Gastrocnemius medialis (tissue), 4 donors: ENCODE results near the gene HS3ST4. TPM values are rescaled to one million over a fixed set of nuclear protein-coding genes. Genes with fewer than 3 reads are reported as not detected.

Experiments
- ATAC-seq, 2 donors: fragments of 150-250 bp; one replicate each; pipeline ENCODE4 v1.9.1; 2016
- DNase-seq, 2 donors: peaks; one replicate each; pipeline ENCODE4 v3.0.0-alpha.2; 2019
- H3K27ac ChIP-seq, 4 donors: fragments of 200-600 bp; sonication (generic); 1 replicate in 1 of 4; 2 replicates in 3 of 4; pipeline ENCODE4 v1.5.1; 2016 to 2018; ENCODE audit warnings: mild to moderate bottlenecking in 2 of 4, moderate library complexity in 1 of 4
- H3K27me3 ChIP-seq, 3 donors: fragments of 200-600 bp; sonication (generic) in 2 of 3; 1 replicate in 1 of 3; 2 replicates in 2 of 3; pipeline versions ENCODE4 v1.5.1 to v1.6.0; 2016 to 2019; ENCODE audit warnings: mild to moderate bottlenecking in 1 of 3, moderate library complexity in 1 of 3
- H3K36me3 ChIP-seq, 2 donors: fragments of 200-600 bp; sonication (generic) in 1 of 2; one replicate each; pipeline ENCODE4 v1.5.1; 2017 to 2018
- H3K4me1 ChIP-seq, 2 donors: fragments of 200-600 bp; sonication (generic) in 1 of 2; one replicate each; pipeline ENCODE4 v1.5.1; 2016 to 2017; ENCODE audit warnings: mild to moderate bottlenecking in 2 of 2
- H3K4me3 ChIP-seq, 4 donors: fragments of 200-600 bp; sonication (generic) in 3 of 4; 1 replicate in 1 of 4; 2 replicates in 3 of 4; pipeline ENCODE4 v1.5.1; 2016 to 2019; ENCODE audit warnings: mild to moderate bottlenecking in 2 of 4
- H3K9me3 ChIP-seq, 3 donors: fragments of 200-600 bp; sonication (generic) in 2 of 3; 1 replicate in 1 of 3; 2 replicates in 2 of 3; pipeline ENCODE4 v1.5.1; 2016 to 2019
- POLR2A ChIP-seq, 2 donors: fragments of 450-650 bp; IDR thresholded peaks; one replicate each; pipeline ENCODE4 v1.6.1; 2017; ENCODE audit warnings: antibody characterized with exemption in 2 of 2, mild to moderate bottlenecking in 2 of 2, moderate library complexity in 2 of 2
- in situ Hi-C, 4 donors: fragments of 200-750 bp; cut with MboI; loops; one replicate each; pipeline versions ENCODE4 v1.15.0 to v1.8.0; 2017; ENCODE audit warnings: low sequenced_read_pairs in 4 of 4
- intact Hi-C: fragments of 100-400 bp; cut with DNase I; formaldehyde crosslinking; loops from one replicate; pipeline ENCODE4 v1.15.1; 2023; ENCODE audit warnings: low total_unique reads
- total RNA-seq, 4 donors: library from RNA; depleted of rRNA; stranded (reverse); fragments of >200 nt; gene quantifications; one replicate each; pipeline versions ENCODE4 v1.1.0 to v1.2.3, GENCODE V29; 2016
- TF ChIP-seq, protein P1 (sequence below), 5 experiments: fragments of 450-650 bp in 3 of 5; fragments of 200-600 bp in 2 of 5; sonication (generic) in 2 of 5; IDR thresholded peaks in 4 of 5; conservative IDR thresholded peaks in 1 of 5; 1 replicate in 4 of 5; 2 replicates in 1 of 5; pipeline ENCODE4 v1.5.1; 2016 to 2019; ENCODE audit warnings: antibody characterized with exemption in 5 of 5, mild to moderate bottlenecking in 3 of 5, moderate library complexity in 3 of 5

HS3ST4 gene
- total RNA-seq, 4 donors from 2014 or later: not detected

DNA sequence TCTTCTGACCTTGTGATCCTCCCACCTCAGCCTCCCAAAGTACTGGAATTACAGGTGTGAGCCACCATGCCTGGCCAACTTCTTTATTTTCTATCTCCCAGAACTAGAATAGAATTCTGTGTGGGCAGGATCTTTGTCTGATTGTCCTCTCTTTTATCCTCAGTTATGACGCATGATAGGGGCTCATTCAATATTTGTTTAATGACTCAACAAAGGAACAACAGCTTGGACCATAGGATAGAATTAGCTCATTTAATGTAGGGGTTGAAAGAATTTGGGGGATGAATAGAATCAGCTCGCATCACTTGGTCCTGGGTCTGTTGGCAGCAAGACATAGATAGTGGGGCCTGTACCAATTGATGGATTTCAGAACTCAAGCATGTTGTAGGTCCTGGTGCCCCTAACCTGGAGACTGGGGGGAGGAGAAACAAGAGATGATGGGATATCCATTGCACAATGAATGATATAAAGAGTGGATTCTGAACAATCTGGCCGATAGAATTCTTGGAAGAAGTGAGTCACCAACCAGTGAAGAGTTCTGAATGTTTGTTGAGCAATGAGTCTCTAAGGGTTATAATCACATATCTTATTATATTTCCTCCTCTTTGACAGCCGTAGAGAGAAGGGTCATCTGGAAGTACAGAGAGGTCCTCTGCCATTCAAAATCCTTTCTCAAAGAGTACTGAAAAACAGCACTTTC, 250.2 kb downstream of the HS3ST4 start:
- intact Hi-C loops: no loop called here
- in situ Hi-C loops: no loop called here
- Histone ChIP-seq H3K36me3 (no peaks in the 10 kb centered on the region), H3K9me3 (no peaks in the 10 kb centered on the region), H3K4me3 (no peak overlapping the region), H3K4me1 (no peaks in the 10 kb centered on the region), H3K27me3 (no peaks in the 10 kb centered on the region), H3K27ac (no peak overlapping the region)
- DNase-seq: no peak
- TF ChIP-seq, protein P1, sequence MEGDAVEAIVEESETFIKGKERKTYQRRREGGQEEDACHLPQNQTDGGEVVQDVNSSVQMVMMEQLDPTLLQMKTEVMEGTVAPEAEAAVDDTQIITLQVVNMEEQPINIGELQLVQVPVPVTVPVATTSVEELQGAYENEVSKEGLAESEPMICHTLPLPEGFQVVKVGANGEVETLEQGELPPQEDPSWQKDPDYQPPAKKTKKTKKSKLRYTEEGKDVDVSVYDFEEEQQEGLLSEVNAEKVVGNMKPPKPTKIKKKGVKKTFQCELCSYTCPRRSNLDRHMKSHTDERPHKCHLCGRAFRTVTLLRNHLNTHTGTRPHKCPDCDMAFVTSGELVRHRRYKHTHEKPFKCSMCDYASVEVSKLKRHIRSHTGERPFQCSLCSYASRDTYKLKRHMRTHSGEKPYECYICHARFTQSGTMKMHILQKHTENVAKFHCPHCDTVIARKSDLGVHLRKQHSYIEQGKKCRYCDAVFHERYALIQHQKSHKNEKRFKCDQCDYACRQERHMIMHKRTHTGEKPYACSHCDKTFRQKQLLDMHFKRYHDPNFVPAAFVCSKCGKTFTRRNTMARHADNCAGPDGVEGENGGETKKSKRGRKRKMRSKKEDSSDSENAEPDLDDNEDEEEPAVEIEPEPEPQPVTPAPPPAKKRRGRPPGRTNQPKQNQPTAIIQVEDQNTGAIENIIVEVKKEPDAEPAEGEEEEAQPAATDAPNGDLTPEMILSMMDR (IDR thresholded peaks at IDR 0.05 in 4 of 5, conservative IDR thresholded peaks at IDR 0.05 in 1 of 5): no peak
- no peak for TF ChIP-seq POLR2A (IDR thresholded peaks at IDR 0.05)
- no peak for ATAC-seq

DNA sequence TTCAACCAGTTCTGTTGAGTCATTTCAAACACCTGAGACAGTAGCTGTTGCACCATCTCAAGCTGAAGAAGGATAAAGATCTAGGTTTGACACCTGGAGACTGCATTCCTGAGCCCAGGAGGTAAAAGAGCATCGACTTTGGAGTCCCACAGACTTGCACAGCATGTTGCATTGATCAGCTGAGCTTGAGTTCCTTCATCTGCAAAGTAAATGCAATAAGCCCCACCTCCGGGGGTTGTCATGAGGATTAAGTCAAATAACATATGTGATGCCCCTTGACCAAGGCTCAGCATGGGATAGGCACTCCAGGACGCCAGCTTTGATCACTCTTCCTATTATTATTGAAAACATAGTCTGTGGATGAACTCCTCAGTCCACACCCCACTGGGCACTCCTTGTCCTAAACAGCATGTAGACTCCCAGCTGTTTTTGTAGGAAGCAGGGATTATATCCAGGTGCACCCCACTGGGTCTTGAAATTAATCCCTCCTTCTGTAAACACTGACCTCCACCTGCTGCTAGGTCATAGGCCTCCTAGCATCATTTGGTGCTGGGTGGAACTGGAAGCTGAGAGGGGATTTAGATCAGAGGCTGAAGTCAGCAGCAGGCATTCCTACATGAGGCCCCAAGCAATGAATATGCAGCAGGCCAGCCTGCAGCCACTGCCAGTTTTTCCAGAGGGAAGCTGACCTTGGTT, 259.0 kb downstream of the HS3ST4 start:
- no peaks in the 10 kb centered on the region for H3K27me3 ChIP-seq
- intact Hi-C loops (no loop called here), in situ Hi-C loops (loop anchor here in 2 of 4 donors (10.0 to 25.0 kb wide), 2 partner anchors 56 to 88 kb away; no protein-coding TSS in a partner anchor)
- H3K27ac ChIP-seq: no peak overlapping the region
- H3K4me1 ChIP-seq: no peaks in the 10 kb centered on the region
- ATAC-seq: no peak
- H3K9me3 ChIP-seq: no peaks in the 10 kb centered on the region
- DNase-seq: no peak
- H3K36me3 ChIP-seq: no peaks in the 10 kb centered on the region
- H3K4me3 ChIP-seq: no peak overlapping the region
- no peak for TF ChIP-seq POLR2A (IDR thresholded peaks at IDR 0.05)
- TF ChIP-seq, protein P1 (IDR thresholded peaks at IDR 0.05 in 4 of 5, conservative IDR thresholded peaks at IDR 0.05 in 1 of 5): no peak

DNA sequence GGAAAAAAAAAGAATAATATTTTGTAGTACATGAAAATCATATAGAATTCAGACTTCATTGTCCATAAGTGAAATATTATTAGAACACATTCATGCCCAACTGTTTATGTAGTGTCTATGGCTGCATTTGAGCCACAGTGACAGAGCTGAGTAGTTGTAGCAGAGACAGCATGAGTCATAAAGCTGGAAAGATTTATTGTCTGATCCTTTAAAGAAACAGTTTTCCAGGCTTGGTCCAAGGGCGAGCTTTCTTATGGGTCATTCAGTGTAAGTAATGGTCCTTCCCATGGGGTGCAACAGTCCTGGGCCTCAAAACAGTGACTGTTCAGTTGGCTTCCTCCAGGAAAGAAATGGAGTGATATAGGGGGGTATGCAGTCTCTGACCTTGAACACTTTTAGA, 260.2 kb downstream of the HS3ST4 start:
- no peaks in the 10 kb centered on the region for H3K27me3 ChIP-seq
- no peak for DNase-seq
- H3K4me1 ChIP-seq: no peaks in the 10 kb centered on the region
- no peak for TF ChIP-seq POLR2A (IDR thresholded peaks at IDR 0.05)
- TF ChIP-seq, protein P1 (IDR thresholded peaks at IDR 0.05 in 4 of 5, conservative IDR thresholded peaks at IDR 0.05 in 1 of 5): no peak
- in situ Hi-C loops: loop anchor here in 2 of 4 donors (10.0 to 25.0 kb wide), 2 partner anchors 57 to 90 kb away; no protein-coding TSS in a partner anchor
- intact Hi-C loops: no loop called here
- ATAC-seq: no peak
- no peak overlapping the region for H3K27ac ChIP-seq
- H3K36me3 ChIP-seq: no peaks in the 10 kb centered on the region
- H3K4me3 ChIP-seq: no peak overlapping the region
- H3K9me3 ChIP-seq: no peaks in the 10 kb centered on the region

DNA sequence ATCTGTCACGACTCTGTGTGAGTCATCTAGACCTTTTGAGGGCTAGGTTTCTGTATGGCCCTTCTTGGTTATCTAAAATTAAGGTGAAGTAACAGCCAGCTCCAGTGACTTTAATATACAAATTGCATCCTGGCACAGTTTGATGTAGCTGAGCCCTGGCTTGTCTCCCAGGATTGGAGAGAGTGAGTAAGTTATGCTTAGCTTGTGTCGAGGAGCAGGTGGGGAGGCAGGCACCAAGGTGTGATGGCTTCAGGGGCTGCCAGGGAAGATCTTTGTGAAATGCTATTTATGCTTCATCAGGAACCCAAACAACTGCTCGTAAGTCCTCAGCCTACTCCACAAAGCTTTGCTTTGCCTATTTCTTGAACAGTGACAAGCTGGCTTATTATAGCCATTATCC, 261.2 kb downstream of the HS3ST4 start:
- H3K27me3 ChIP-seq: no peaks in the 10 kb centered on the region
- in situ Hi-C loops (loop anchor here in 2 of 4 donors (10.0 to 25.0 kb wide), 2 partner anchors 58 to 91 kb away; no protein-coding TSS in a partner anchor), intact Hi-C loops (no loop called here)
- H3K4me3 ChIP-seq: no peak overlapping the region
- DNase-seq (no peak), ATAC-seq (no peak)
- no peaks in the 10 kb centered on the region for H3K9me3 ChIP-seq
- no peaks in the 10 kb centered on the region for H3K36me3 ChIP-seq
- no peaks in the 10 kb centered on the region for H3K4me1 ChIP-seq
- H3K27ac ChIP-seq: no peak overlapping the region
- TF ChIP-seq POLR2A (IDR thresholded peaks at IDR 0.05): no peak
- TF ChIP-seq, protein P1 (IDR thresholded peaks at IDR 0.05 in 4 of 5, conservative IDR thresholded peaks at IDR 0.05 in 1 of 5): no peak
